Measurements from ENCODE around the gene CLIC5.

DNA sequence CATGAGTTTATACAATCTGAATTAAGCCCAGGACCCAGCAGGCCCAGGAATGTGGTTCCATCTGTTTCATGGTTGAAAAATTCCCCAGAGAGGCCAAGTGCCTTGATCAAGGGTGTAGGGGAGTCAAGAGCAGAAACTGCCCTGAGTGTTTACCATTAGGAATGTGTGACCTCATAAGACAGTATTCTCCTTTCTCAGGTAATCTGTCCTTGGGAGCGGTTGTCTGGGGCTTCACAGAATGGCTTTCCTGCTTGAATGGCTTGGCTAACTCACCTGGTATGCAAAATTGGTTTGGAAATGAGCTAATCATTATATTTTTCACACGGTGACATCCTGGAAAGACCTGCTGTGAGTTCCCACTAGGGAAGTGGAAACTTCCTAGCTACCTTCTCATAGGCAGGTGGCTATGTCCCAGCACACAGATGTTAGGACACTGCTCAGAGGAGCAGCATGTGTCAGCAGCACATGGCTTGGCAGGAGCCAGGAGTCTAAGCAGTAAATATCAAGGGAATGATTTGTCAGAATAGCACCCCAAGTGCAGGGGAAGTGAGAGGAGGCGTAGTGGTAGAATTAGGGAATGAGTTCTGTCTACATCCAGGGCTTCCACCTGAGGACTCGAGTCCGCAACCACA is 17.7 kb downstream of the CLIC5 start:
- TF ChIP-seq, protein P1, sequence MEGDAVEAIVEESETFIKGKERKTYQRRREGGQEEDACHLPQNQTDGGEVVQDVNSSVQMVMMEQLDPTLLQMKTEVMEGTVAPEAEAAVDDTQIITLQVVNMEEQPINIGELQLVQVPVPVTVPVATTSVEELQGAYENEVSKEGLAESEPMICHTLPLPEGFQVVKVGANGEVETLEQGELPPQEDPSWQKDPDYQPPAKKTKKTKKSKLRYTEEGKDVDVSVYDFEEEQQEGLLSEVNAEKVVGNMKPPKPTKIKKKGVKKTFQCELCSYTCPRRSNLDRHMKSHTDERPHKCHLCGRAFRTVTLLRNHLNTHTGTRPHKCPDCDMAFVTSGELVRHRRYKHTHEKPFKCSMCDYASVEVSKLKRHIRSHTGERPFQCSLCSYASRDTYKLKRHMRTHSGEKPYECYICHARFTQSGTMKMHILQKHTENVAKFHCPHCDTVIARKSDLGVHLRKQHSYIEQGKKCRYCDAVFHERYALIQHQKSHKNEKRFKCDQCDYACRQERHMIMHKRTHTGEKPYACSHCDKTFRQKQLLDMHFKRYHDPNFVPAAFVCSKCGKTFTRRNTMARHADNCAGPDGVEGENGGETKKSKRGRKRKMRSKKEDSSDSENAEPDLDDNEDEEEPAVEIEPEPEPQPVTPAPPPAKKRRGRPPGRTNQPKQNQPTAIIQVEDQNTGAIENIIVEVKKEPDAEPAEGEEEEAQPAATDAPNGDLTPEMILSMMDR (IDR thresholded peaks at IDR 0.05) = no peak
- TF ChIP-seq POLR2A (IDR thresholded peaks at IDR 0.05) = no peak
